HepG2 (cell line): ENCODE results near the gene HSDL2. TPM values are rescaled to one million over a fixed set of nuclear protein-coding genes. Genes with fewer than 3 reads are reported as not detected.
A peak's percentile ranks its signal among the peaks of the same experiment; 100 is the strongest.

Experiments
- HNRNPK ChIP-seq: fragments of 200-400 bp; formaldehyde crosslinking; IDR thresholded peaks from 2 replicates; pipeline ENCODE4 v1.6.1; 2018; ENCODE audit warnings: low read length, low read depth, moderate library complexity, mild to moderate bottlenecking; ENCODE audit not compliant: poor library complexity, severe bottlenecking
- MAFG ChIP-seq: sonication (generic); formaldehyde crosslinking; IDR thresholded peaks from 2 replicates; pipeline ENCODE4 v1.5.1; 2020; ENCODE audit warnings: mild to moderate bottlenecking, missing genetic modification reagents
- MED13 ChIP-seq: sonication (generic); formaldehyde crosslinking; IDR thresholded peaks from 2 replicates; pipeline ENCODE4 v1.5.0; 2020; ENCODE audit warnings: missing genetic modification reagents
- PLRG1 ChIP-seq: fragments of 450-650 bp; conservative IDR thresholded peaks from 2 replicates; pipeline ENCODE4 v1.6.1; 2016
- PPARG ChIP-seq: conservative IDR thresholded peaks from 2 replicates; pipeline ENCODE4 v1.6.1; 2016; ENCODE audit warnings: missing biosample characterization, missing genetic modification reagents
- RBAK ChIP-seq: sonication (generic); formaldehyde crosslinking; IDR thresholded peaks from 2 replicates; pipeline ENCODE4 v1.5.1; 2020; ENCODE audit warnings: mild to moderate bottlenecking, missing genetic modification reagents
- SIX4 ChIP-seq: sonication (generic); formaldehyde crosslinking; IDR thresholded peaks from 2 replicates; pipeline ENCODE4 v1.4.0; 2020; ENCODE audit warnings: missing genetic modification reagents
- ZFYVE20 ChIP-seq: sonication (generic); formaldehyde crosslinking; IDR thresholded peaks from 2 replicates; pipeline ENCODE4 v1.8.0; 2023; ENCODE audit warnings: low read depth, mild to moderate bottlenecking, moderate library complexity, missing genetic modification reagents, borderline replicate concordance
- ZNF337 ChIP-seq: sonication (generic); formaldehyde crosslinking; IDR thresholded peaks from 2 replicates; pipeline ENCODE4 v1.5.1; 2020; ENCODE audit warnings: missing genetic modification reagents, low read depth, mild to moderate bottlenecking, borderline replicate concordance
- ZNF451 ChIP-seq: sonication (generic); formaldehyde crosslinking; IDR thresholded peaks from 2 replicates; pipeline ENCODE4 v1.5.0; 2020; ENCODE audit warnings: mild to moderate bottlenecking, missing genetic modification reagents
- ZNF547 ChIP-seq: sonication (generic); formaldehyde crosslinking; IDR thresholded peaks from 2 replicates; pipeline ENCODE4 v1.5.1; 2020; ENCODE audit warnings: mild to moderate bottlenecking, missing genetic modification reagents
- ZNF562 ChIP-seq: sonication (generic); formaldehyde crosslinking; IDR thresholded peaks from 2 replicates; pipeline ENCODE4 v1.8.0; 2022; ENCODE audit warnings: missing genetic modification reagents, borderline replicate concordance
- ZNF75D ChIP-seq: sonication (generic); formaldehyde crosslinking; IDR thresholded peaks from 2 replicates; pipeline ENCODE4 v1.8.1; 2023; ENCODE audit warnings: missing genetic modification reagents, mild to moderate bottlenecking, borderline replicate concordance
- polyA plus RNA-seq, 8 experiments: library from polyadenylated mRNA; depleted of rRNA in 3 of 8; stranded (reverse) in 7 of 8; unstranded in 1 of 8; fragments of >200 nt; fragmentation: Illumina TruSeq in 4 of 8; extraction: Trizol in 4 of 8; gene quantifications; 2 replicates each; pipeline versions ENCODE4 v1.2.1 to v1.2.3, GENCODE V29; 2011 to 2016; ENCODE audit warnings: low read depth in 4 of 8, missing spikeins in 1 of 8, mixed read lengths in 1 of 8; ENCODE audit not compliant: insufficient read depth in 1 of 8
- total RNA-seq, 5 experiments: library from RNA; depleted of rRNA; stranded (reverse); fragments of >200 nt; fragmentation: Illumina TruSeq; extraction: Trizol; gene quantifications; 2 replicates each; pipeline ENCODE4 v1.2.3, GENCODE V29; 2016; ENCODE audit warnings: low read depth in 1 of 5
- TF ChIP-seq, protein P1 (sequence below): sonication (generic); formaldehyde crosslinking; IDR thresholded peaks from 2 replicates; pipeline ENCODE4 v1.8.0; 2022; ENCODE audit warnings: missing genetic modification reagents, mild to moderate bottlenecking, moderate library complexity, borderline replicate concordance
- TF ChIP-seq, protein P2 (sequence below): sonication (generic); formaldehyde crosslinking; IDR thresholded peaks from 2 replicates; pipeline ENCODE4 v1.8.0; 2022; ENCODE audit warnings: missing genetic modification reagents, mild to moderate bottlenecking, inconsistent platforms, borderline replicate concordance
- TF ChIP-seq, protein P3 (sequence below): sonication (generic); formaldehyde crosslinking; IDR thresholded peaks from 2 replicates; pipeline ENCODE4 v1.9.0; 2021; ENCODE audit warnings: missing genetic modification reagents, mild to moderate bottlenecking, borderline replicate concordance
- TF ChIP-seq, protein P4 (sequence below): sonication (generic); formaldehyde crosslinking; IDR thresholded peaks from 2 replicates; pipeline ENCODE4 v1.4.0; 2020; ENCODE audit warnings: missing genetic modification reagents, borderline replicate concordance
- TF ChIP-seq, protein P5 (sequence below): sonication (generic); formaldehyde crosslinking; IDR thresholded peaks from 2 replicates; pipeline ENCODE4 v1.4.0; 2020; ENCODE audit warnings: mild to moderate bottlenecking, missing genetic modification reagents, borderline replicate concordance
- TF ChIP-seq, protein P6 (sequence below): IDR thresholded peaks from 2 replicates; pipeline ENCODE4 v1.6.1; 2016

HSDL2 gene
- total and polyA plus RNA-seq, 2 of the 13 experiments (the other 11 are each of a cell fraction or from before 2014, with no cell fraction given): 55.3 to 80.2 TPM

DNA sequence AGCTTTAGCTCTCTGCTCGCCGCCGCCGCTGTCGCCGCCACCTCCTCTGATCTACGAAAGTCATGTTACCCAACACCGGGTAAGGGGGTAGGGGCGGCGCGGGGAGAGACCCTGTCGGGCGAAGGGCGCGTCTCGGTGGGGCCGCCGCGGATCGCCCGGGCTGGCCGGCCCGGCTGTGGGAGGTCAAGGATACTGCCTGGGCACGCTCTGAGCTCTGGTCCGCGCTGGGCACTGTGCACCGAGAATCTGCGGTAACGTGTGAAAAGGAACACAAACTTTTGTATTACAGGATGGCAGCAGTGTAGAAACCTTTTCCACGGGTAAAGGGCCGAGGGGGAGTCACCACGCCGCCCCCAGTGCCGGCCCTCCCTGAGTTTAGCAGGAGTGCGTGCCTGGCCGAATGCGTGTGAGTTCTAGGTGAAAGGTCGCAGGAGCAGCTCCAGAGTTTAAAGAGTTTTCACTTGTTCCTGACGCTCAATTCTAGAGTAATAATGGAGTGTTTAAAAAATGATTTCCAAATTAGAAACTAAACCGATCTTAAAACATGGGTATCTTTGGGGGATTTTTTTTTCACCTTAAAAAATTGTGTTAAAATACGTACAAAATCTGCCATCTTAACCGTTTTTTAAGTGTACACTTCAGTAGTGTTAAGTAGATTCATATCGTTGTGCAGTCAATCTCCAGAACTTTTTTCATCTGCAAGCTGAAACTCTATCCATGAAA, at the start of gene HSDL2 (continued):
- TF ChIP-seq, protein P1, sequence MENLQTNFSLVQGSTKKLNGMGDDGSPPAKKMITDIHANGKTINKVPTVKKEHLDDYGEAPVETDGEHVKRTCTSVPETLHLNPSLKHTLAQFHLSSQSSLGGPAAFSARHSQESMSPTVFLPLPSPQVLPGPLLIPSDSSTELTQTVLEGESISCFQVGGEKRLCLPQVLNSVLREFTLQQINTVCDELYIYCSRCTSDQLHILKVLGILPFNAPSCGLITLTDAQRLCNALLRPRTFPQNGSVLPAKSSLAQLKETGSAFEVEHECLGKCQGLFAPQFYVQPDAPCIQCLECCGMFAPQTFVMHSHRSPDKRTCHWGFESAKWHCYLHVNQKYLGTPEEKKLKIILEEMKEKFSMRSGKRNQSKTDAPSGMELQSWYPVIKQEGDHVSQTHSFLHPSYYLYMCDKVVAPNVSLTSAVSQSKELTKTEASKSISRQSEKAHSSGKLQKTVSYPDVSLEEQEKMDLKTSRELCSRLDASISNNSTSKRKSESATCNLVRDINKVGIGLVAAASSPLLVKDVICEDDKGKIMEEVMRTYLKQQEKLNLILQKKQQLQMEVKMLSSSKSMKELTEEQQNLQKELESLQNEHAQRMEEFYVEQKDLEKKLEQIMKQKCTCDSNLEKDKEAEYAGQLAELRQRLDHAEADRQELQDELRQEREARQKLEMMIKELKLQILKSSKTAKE (CRISPR knock-in tag): peak; percentile 57; the same call in 1 of the 2 replicates
- no peak for TF ChIP-seq ZFYVE20 (CRISPR knock-in tag)
- no peak for TF ChIP-seq ZNF451 (CRISPR knock-in tag)
- TF ChIP-seq, protein P2, sequence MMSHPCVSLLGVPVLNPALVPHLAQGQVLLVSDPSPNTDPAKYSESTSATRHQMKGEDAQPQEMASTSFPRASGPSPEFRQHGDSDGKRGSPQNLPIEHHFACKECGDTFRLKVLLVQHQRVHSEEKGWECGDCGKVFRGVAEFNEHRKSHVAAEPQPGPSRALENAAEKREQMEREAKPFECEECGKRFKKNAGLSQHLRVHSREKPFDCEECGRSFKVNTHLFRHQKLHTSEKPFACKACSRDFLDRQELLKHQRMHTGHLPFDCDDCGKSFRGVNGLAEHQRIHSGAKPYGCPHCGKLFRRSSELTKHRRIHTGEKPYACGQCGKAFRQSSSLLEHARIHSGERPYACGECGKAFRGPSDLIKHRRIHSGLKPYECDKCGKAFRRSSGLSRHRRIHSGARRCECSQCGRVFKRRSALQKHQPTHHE: no peak
- TF ChIP-seq ZNF547 (CRISPR knock-in tag): no peak
- TF ChIP-seq MAFG (CRISPR knock-in tag): no peak
- TF ChIP-seq ZNF75D: no peak
- peak; percentile 97 for TF ChIP-seq PPARG (CRISPR knock-in tag)
- no peak for TF ChIP-seq PLRG1
- peak; percentile 29 for TF ChIP-seq HNRNPK
- TF ChIP-seq, protein P3, sequence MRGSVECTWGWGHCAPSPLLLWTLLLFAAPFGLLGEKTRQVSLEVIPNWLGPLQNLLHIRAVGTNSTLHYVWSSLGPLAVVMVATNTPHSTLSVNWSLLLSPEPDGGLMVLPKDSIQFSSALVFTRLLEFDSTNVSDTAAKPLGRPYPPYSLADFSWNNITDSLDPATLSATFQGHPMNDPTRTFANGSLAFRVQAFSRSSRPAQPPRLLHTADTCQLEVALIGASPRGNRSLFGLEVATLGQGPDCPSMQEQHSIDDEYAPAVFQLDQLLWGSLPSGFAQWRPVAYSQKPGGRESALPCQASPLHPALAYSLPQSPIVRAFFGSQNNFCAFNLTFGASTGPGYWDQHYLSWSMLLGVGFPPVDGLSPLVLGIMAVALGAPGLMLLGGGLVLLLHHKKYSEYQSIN: no peak
- TF ChIP-seq, protein P4, sequence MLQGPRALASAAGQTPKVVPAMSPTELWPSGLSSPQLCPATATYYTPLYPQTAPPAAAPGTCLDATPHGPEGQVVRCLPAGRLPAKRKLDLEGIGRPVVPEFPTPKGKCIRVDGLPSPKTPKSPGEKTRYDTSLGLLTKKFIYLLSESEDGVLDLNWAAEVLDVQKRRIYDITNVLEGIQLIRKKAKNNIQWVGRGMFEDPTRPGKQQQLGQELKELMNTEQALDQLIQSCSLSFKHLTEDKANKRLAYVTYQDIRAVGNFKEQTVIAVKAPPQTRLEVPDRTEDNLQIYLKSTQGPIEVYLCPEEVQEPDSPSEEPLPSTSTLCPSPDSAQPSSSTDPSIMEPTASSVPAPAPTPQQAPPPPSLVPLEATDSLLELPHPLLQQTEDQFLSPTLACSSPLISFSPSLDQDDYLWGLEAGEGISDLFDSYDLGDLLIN (CRISPR knock-in tag): no peak
- no peak for TF ChIP-seq SIX4 (CRISPR knock-in tag)
- no peak for TF ChIP-seq ZNF337
- TF ChIP-seq RBAK (CRISPR knock-in tag): no peak
- TF ChIP-seq, protein P5, sequence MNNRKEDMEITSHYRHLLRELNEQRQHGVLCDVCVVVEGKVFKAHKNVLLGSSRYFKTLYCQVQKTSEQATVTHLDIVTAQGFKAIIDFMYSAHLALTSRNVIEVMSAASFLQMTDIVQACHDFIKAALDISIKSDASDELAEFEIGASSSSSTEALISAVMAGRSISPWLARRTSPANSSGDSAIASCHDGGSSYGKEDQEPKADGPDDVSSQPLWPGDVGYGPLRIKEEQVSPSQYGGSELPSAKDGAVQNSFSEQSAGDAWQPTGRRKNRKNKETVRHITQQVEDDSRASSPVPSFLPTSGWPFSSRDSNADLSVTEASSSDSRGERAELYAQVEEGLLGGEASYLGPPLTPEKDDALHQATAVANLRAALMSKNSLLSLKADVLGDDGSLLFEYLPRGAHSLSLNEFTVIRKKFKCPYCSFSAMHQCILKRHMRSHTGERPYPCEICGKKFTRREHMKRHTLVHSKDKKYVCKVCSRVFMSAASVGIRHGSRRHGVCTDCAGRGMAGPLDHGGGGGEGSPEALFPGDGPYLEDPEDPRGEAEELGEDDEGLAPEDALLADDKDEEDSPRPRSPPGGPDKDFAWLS (CRISPR knock-in tag): no peak
- TF ChIP-seq, protein P6, sequence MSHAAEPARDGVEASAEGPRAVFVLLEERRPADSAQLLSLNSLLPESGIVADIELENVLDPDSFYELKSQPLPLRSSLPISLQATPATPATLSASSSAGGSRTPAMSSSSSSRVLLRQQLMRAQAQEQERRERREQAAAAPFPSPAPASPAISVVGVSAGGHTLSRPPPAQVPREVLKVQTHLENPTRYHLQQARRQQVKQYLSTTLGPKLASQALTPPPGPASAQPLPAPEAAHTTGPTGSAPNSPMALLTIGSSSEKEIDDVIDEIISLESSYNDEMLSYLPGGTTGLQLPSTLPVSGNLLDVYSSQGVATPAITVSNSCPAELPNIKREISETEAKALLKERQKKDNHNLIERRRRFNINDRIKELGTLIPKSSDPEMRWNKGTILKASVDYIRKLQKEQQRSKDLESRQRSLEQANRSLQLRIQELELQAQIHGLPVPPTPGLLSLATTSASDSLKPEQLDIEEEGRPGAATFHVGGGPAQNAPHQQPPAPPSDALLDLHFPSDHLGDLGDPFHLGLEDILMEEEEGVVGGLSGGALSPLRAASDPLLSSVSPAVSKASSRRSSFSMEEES (CRISPR knock-in tag): no peak
- TF ChIP-seq ZNF562: no peak
- TF ChIP-seq MED13: no peak
